Activated CD8-positive, alpha-beta T cell treated with anti-CD3 and anti-CD28 coated beads for 36 hours (primary cell): ENCODE results near the gene IFT122. TPM values are rescaled to one million over a fixed set of nuclear protein-coding genes. Genes with fewer than 3 reads are reported as not detected.

Experiments used
- ATAC-seq: fragments of 200-7000 bp; cut with Tn5 transposase; one replicate; pipeline ENCODE4 v1.10.0; 2021; ENCODE audit warnings: mild to moderate bottlenecking, moderate library complexity
- CTCF ChIA-PET: fragments of 350-600 bp; sonication (Branson Sonifier 250); formaldehyde crosslinking; loops from one replicate; lab custom pipeline; 2021; ENCODE audit warnings: antibody characterized with exemption; lab: Charles Lee
- POLR2A ChIA-PET: fragments of 350-600 bp; sonication (Branson Sonifier 250); formaldehyde crosslinking; loops from one replicate; lab custom pipeline; 2021; ENCODE audit warnings: antibody characterized with exemption; lab: Charles Lee
- DNase-seq: peaks from one replicate; pipeline ENCODE4 v3.0.0-alpha.2; 2020
- H3K27ac Mint-ChIP-seq: one replicate; pipeline ENCODE4 v1.8.0; 2021; ENCODE audit warnings: mild to moderate bottlenecking, mixed read lengths
- H3K27me3 Mint-ChIP-seq: one replicate; pipeline ENCODE4 v1.8.0; 2021; ENCODE audit warnings: mixed read lengths
- H3K36me3 Mint-ChIP-seq: one replicate; pipeline ENCODE4 v1.8.0; 2021; ENCODE audit warnings: low read depth, mixed read lengths
- H3K4me1 Mint-ChIP-seq: one replicate; pipeline ENCODE4 v1.8.0; 2021; ENCODE audit warnings: low read depth, mixed read lengths
- H3K4me3 Mint-ChIP-seq: one replicate; pipeline ENCODE4 v1.8.0; 2021; ENCODE audit warnings: mild to moderate bottlenecking, moderate library complexity, mixed read lengths
- H3K9me3 Mint-ChIP-seq: one replicate; pipeline ENCODE4 v1.8.0; 2021; ENCODE audit warnings: mixed read lengths
- CTCF ChIP-seq: fragments of 200-600 bp; IDR thresholded peaks from one replicate; pipeline ENCODE4 v1.8.0; 2022; ENCODE audit warnings: antibody characterized with exemption, mild to moderate bottlenecking
- intact Hi-C: fragments of 100-400 bp; cut with micrococcal nuclease; formaldehyde crosslinking; loops from one replicate; pipeline ENCODE4 v1.10.0; 2022
- total RNA-seq, 2 experiments: library from RNA; stranded (reverse); gene quantifications; one replicate each; pipeline ENCODE4 v1.2.3, GENCODE V29; 2021

IFT122 gene
- total RNA-seq, 2 experiments from 2014 or later = 18.9 to 20.4 TPM

GRCh38 chr3:129421236-129421883 lies 18.7 kb upstream of the IFT122 start:
- Mint-ChIP-seq H3K4me1 (peaks cover 13% of the 10 kb centered on the region), H3K9me3 (no peaks in the 10 kb centered on the region), H3K27me3 (no peaks in the 10 kb centered on the region), H3K4me3 (no peak overlapping the region), H3K27ac (no peak overlapping the region), H3K36me3 (no peaks in the 10 kb centered on the region)
- intact Hi-C loops = no loop called here
- CTCF ChIA-PET = interaction anchor here (1.0 kb wide), 1 partner anchor 38 kb away, joined by 3 read pairs; no protein-coding TSS in a partner anchor
- DNase-seq (no peak), ATAC-seq (no peak)
- POLR2A ChIA-PET = interaction anchor here (1.0 kb wide), 1 partner anchor 21 kb away, joined by 3 read pairs; no protein-coding TSS in a partner anchor
- no peak for TF ChIP-seq CTCF

GRCh38 chr3:129421988-129422745 lies 17.9 kb upstream of the IFT122 start:
- CTCF ChIA-PET = interaction anchor here (1.0 to 2.1 kb wide), 3 partner anchors 22 to 39 kb away, joined by 3 to 10 read pairs (median 3); no protein-coding TSS in a partner anchor
- DNase-seq (no peak), ATAC-seq (no peak)
- intact Hi-C loops = no loop called here
- peaks cover under 1% of the 10 kb centered on the region for H3K27me3 Mint-ChIP-seq
- H3K27ac Mint-ChIP-seq = no peak overlapping the region
- peaks cover 13% of the 10 kb centered on the region for H3K4me1 Mint-ChIP-seq
- POLR2A ChIA-PET = no interaction called here
- no peak overlapping the region for H3K4me3 Mint-ChIP-seq
- no peak for TF ChIP-seq CTCF
- no peaks in the 10 kb centered on the region for H3K36me3 Mint-ChIP-seq
- H3K9me3 Mint-ChIP-seq = no peaks in the 10 kb centered on the region

- Mint-ChIP-seq H3K27ac (no peak overlapping the region), H3K27me3 (peaks cover 2% of the 10 kb centered on the region), H3K4me3 (no peak overlapping the region), H3K4me1 (peaks cover 17% of the 10 kb centered on the region), H3K36me3 (no peaks in the 10 kb centered on the region), H3K9me3 (no peaks in the 10 kb centered on the region)
- no peak for TF ChIP-seq CTCF
- CTCF ChIA-PET = interaction anchor here (1.0 to 2.1 kb wide), 2 partner anchors 23 to 40 kb away, joined by 3 to 10 read pairs; no protein-coding TSS in a partner anchor
- intact Hi-C loops = no loop called here
- DNase-seq = no peak
- POLR2A ChIA-PET = interaction anchor here (0.6 to 1.2 kb wide), 3 partner anchors 11 to 28 kb away, joined by 3 read pairs; no protein-coding TSS in a partner anchor
- ATAC-seq = no peak
Observed at GRCh38 chr3:129422897-129423296, 17.1 kb upstream of the IFT122 start.

- no peak for ATAC-seq
- intact Hi-C loops = no loop called here
- no peak for DNase-seq
Observed at GRCh38 chr3:129424185-129424841, 15.7 kb upstream of the IFT122 start.

More at GRCh38 chr3:129424185-129424841, 15.7 kb upstream of the IFT122 start:
- Mint-ChIP-seq H3K4me3 (no peak overlapping the region), H3K27ac (no peak overlapping the region), H3K36me3 (peaks cover 7% of the 10 kb centered on the region), H3K9me3 (no peaks in the 10 kb centered on the region), H3K27me3 (peaks cover 2% of the 10 kb centered on the region), H3K4me1 (peaks cover 31% of the 10 kb centered on the region)
- POLR2A ChIA-PET = interaction anchor here (1.2 kb wide), 1 partner anchor 24 kb away, joined by 3 read pairs; no protein-coding TSS in a partner anchor
- no peak for TF ChIP-seq CTCF
- CTCF ChIA-PET = interaction anchor here (2.1 kb wide), 1 partner anchor 24 kb away, joined by 10 read pairs; no protein-coding TSS in a partner anchor
